Stimulated activated CD8-positive, alpha-beta memory T cell treated with anti-CD3 and anti-CD28 coated beads, Interleukin-12 subunit alpha, Interleukin-12 subunit beta, amount 100 ng/mL, for 24 hours (primary cell): ENCODE data around the gene MICU2.
"Not testable (repeated sequence)": the region's sequence is repeated elsewhere in the genome, so short reads cannot be mapped to it uniquely, and the experiment has no call there.

ENCODE experiments used
- DNase-seq: peaks from one replicate; pipeline ENCODE4 v3.0.0-alpha.2; 2020; ENCODE audit errors: extremely low read depth

Gene MICU2

DNA sequence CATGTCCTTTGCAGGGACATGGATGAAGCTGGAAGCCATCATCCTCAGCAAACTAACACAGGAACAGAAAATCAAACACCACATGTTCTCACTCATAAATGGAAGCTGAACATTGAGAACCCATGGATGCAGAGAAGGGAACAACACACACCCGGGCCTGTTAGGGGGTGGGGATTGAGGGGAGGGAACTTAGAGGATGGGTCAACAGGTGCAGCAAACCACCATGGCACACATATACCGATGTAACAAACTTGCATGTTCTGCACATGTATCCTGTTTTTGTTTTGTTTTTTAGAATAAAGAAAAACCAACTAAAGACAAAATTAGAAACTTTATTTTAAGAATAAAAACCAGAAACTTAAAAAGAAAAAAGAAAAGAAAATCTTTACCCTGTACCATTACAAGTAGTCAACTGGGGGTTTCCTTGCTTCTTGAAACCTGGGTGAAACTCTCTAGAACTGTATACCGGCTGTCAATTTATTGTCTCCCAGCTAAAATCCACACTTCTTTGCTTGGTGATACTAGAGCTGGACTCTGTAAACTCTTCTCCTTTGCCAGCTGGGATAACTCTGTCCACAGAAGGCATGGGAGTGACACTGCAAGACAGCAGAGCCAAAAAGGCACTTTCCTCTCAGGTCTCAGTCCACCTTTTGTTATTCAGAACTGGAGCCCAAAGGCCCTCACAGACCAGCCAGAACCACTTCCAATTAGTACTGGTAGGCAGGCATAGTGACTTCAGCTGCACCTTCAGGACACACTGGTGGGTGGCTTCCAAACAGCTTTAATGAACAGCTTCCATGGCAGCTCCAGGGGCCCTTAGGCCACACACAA is 9.0 kb downstream of the MICU2 start:
- no peak for DNase-seq

DNA sequence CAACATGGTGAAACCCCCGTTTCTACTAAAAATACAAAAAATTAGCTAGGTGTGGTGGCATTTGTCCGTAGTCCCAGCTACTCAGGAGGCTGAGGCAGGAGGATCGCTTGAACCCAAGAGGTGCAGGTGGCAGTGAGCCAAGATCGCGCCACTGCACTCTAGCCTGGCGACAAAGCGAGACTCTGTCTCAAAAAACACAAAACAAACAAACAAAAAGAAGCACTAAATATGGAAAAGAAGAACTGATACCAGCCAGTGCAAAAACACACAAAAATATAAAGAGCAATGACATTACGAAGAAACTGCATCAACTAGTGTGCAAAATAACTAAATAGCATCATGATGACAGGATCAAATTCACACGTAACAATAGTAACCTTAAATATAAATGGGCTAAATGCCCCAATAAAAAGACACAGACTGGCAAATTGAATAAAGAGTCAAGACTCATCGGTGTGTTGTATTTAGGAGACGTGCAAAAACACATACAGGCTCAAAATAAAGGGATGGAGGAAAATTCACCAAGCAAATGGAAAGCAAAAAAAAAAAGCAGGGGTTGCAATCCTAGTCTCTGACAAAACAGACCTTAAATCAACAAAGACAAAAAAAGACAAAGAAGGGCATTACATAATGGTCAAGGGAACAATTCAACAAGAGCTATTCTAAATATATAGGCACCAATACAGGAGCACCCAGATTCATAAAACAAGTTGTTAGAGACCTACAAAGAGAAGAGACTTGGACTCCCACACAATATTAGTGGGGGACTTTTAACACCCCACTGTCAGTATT is 13.1 kb downstream of the MICU2 start:
- not testable (repeated sequence) for DNase-seq

DNA sequence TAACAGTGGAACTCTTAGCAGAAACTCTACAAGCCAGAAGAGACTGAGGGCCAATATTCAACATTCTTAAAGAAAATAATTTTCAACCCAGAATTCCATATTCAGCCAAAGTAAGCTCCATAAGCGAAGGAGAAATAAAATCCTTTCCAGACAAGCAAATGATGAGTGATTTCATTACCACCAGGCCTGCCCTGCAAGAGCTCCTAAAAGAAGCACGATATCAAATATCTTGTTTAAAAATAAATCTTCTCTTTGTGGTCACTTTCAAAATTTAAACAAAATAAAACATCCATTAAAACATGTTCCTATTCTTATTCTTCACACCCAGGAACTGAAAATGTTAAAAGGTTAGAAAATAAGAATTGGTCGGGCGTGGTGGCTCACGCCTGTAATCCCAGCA is 13.7 kb downstream of the MICU2 start:
- no peak for DNase-seq

DNA sequence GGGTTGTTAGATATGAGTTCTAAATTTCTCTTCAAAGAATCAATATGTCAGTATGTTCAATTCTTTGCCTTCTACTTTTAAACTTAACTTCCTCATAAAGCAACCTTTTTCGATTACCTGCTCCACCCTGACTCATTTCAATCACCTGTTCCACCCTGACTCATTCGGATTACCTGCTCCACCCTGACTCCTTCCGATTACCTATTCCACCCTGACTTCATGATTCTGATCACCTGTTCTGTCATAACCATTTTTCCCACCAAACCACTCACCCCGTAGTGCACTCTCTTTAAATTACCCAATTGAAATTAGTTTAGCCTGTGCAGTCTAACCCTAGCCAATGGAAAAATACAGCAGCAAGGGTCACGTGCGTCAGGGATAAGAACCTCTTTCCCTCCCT is 14.5 kb downstream of the MICU2 start:
- not testable (repeated sequence) for DNase-seq

DNA sequence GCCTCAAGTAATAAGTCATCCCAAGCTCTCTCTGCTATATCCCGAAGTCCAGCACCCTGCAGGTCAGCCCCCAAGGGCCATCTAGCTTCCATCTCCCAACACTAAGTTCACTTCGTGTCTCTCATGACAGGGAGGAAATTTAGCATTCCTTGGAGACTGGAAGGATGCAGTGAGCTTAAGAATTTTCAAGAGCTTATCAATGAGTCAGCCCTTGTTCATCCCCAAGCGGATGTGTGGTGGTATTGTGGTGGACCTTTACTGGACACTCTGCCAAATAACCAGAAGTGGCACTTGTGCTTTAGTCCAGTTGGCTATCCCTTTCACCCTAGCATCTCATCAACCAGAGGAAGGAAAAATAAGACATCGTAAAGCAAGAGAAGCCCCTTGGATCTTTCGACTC is 15.6 kb downstream of the MICU2 start:
- DNase-seq: not testable (repeated sequence)

DNA sequence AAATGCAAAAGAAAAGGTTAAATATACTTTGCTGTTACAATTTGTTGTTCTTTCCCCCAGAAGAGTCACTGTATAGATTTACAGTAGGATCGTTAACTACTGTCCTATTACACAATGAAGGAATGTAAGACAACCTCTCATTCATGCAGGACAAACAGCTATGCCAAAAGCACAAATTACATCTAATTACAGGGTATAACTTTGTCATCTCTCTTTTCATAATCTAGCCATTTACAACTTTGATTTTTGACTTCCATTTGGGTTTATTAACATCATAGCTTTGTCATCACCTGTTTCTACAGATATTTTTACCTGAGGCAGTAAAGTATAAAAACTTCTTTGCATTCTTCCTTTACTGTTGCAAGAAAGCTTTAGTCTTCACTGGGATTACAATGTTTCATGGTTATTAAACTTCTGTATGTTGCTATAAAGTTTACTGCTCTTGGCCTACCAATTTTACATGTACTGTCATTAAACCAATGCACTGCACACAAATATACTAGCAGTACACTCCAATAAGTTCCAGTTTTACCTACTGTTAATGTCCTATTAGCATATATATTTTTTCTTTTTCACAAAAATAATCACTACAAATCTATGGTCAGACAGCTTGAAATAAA is 18.9 kb downstream of the MICU2 start:
- DNase-seq: no peak

DNA sequence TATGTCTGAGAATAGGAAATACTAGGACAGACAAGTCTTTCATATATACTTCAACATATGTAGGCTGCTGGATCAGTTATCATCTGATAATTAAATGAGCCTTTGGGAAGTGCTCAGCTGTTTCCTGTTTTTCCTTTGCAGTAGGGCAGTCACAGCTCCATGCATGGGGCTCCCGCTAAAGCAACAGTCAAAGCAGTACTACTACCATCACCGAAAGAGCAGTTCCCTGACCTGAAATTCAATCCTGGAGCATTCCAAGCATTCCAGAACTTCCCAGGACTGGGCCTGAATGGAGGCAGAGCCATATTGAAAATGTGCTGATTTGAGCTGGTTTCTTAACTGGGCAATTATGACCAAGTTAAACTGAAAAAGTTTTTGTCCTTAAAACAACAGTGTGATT is 20.5 kb downstream of the MICU2 start:
- DNase-seq: no peak

DNA sequence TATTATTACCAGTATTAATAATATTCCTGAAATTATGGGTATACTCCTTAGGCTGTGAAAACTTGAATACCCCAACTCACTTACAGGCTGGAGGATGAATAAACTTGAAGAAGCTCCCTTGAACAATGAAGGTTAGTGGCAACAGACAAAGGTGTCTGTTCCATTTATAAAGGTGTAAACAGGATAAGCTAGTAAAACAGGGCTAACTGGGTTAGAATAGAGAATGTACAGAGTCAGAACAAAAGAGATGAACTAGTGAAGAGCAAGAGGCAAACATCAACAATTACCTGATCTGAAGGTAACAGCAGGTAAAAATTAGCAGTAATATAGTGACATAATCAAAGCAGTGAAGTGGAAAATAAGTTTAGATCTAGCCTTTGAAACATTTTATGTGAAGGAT is 23.2 kb downstream of the MICU2 start:
- no peak for DNase-seq

DNA sequence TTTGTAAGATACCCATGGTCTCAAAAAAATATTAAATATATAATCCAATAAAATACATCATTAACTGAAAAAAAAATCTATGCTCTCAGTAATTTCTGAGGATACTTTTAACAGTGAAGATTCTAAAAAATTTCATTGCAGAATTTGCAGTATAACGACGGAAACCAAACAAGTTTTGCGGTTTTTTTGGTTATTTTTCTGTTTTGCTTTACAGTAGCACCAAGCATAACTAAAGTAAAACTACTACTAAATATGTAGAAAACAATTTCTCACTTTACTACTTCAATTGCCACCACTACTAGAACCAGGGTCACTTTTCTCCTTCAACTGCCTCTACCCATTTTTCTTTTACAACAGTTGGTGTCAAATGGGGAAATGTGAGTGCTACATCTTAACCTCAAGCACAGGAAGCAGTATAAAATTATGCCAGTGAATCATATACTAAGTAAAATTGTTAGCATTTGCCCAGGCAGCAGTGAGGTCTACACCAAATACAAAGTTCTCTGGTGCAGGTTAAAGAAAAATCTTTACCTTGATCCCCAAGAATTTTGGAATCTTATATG is 24.1 kb downstream of the MICU2 start:
- DNase-seq: no peak

DNA sequence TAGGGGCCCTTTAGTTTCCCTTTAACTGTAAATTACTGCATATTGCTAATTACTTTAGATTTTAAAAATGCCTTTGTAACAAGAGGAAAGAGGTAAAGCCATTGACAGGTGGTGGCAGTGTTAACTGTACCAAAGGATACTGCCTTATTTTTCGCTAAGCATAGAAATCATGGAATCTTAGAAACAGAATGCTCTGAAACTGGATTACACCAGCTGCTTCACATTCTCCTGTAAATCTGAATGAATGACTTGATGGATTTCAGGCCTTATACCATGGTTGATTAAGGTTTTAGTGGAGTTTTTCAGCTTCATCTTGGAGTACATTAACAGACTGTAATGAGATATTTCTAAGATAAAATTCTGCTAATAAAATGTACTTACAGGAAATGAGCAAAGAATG is 25.2 kb downstream of the MICU2 start:
- DNase-seq: no peak

DNA sequence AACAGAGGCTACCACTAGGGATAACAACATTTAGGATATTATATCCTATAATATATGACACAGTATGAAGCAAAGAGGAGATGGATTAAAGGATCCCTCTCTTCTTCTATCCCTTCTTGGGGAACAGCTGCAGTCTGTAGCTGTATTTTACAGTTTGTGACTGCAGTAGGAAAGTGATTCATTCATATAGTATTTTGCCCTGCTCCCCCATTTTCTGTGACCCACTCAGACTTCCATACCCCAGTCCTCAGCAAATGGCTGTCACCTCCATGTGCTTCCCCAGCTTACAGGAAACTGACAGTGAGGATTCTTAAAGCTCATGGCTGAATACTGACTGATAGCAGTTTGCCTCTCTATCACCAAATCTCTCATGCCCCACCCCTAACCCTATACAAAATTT is 27.5 kb downstream of the MICU2 start:
- no peak for DNase-seq

DNA sequence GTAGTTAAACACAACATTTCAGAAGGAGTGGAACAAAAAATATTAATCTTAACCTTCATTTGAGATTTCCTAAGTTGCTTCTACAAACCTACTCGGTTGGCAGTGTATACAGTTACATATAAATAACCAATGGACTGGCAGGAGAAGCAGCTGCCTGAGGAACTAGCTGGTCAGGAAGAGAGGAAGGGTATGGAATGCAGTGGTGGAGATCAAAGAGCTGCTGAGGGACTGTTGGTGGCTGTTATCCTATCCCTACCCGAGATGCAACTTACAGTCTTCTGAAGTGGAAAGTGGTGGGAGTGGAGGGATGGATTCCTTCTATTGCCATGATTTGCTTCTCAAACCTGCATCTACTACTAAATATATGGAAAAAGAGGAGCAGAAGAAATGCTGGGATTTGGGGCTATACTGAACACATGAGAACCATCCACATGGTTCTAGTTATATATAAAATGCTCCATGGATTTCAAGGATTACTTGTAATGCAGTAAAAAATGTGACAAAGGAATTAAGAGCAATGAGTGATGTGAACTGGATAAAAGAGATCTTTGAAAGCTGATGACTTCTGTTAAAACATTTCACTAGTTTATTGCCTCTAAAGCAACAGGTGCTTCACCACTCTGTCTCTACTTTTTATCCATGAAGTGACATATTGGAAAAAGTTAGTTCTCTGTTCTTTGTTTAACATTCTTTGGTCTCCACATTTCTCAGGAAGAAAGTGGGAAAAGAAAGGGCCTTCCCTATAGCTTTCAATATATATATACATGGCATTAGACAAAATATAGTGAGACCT is 29.9 kb downstream of the MICU2 start:
- no peak for DNase-seq

DNA sequence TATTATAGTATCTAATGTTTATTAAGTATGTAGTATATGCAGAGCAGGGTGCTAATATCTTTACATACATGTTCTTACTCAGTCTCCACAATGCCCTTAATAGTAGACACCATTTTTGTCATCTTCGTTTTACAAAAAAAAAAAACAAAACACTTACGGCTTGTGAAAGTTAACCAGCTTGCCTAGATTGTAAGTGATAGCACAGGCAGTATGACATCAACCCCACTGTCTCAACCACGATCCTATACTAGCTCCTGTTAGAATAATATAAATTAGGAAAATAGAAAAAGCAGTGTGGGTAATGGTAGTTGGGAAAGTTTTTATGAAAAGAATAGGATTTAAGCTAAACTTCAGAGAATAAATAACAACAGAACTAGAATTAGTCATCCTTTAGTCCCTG is 34.3 kb downstream of the MICU2 start:
- DNase-seq: no peak

DNA sequence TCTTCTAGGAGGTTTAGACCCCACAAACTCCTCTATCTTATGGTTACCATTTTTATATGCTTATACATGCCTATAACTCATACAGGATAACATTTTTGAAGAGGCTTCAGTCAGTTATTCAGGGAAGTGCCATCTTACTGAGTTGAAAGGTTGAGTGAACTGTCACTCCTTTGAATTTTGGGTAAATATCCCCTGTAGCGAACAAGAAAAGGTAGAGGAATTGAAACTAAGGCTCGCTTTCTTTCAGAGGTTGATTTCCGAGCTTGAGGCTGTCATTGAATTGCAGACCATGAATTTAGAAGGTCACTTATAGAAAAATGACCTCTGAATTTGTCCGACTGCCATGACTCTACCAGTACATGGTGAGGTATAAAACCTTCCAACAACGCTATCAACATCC is 35.1 kb downstream of the MICU2 start:
- DNase-seq: no peak

DNA sequence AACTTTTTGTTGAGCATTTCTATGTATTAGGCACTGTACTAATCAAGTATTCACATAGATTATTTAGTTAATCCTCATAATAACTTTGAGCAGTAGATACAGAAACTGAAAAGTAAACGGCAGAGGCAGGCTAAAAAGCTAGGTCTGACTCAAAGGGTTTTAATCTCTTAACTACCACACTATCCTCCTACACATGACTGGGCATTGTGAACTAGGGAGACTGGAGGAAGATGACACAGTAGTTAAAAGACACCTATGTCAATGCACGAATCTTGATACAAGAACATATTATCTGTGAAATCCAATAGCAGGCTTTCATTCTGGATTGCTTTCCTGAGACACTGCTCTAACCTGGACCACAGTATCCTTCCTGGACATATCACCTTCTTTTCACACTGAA is 36.3 kb downstream of the MICU2 start:
- no peak for DNase-seq

DNA sequence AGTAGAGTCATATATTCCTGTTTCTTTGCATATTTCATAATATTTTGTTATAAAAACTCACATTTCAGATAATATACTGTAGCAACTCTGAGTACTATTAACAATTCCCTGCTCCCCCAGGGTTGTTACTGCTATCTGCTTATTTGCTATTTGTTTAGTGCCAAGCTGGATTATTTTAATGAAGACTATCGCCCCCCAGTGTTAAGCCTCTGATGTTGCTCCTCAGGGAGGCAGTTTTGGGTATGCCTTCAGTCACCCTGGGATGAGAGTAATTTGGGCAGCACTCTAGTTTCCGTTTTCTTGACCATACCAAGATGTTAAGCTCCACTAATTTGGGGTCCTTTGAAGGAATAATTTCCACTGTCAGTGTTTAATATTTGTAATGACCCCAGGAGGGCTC is 46.0 kb downstream of the MICU2 start:
- DNase-seq: no peak

DNA sequence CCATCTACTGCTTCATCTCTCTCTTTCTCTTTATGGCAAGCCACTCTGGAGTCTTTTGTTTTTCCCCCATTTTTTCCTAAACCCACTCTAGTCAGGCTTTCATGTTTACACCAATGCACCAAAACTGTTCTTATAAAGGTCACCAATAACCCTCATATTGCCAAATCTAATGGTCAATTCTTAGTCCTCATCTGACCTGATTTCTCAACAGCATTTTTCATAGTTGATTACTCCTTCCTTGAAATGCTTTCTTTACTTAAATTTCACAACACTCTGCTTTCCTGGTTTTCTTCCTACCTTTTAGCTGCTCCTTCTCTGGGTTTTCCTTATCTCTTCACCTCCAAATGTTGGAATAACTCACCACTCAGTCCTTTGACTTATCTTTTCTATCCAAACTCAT is 47.9 kb downstream of the MICU2 start:
- DNase-seq: no peak

DNA sequence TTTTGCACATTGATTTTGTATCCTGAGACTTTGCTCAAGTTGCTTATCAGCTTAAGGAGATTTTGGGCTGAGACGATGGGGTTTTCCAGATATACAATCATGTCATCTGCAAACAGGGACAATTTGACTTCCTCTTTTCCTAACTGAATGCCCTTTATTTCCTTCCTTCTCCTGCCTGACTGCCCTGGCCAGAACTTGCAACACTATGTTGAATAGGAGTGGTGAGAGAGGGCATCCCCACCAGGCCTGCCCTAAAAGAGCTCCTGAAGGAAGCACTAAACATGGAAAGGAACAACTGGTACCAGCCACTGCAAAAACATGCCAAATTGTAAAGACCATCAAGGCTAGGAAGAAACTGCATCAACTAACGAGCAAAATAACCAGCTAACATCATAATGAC is 50.7 kb downstream of the MICU2 start:
- DNase-seq: not testable (repeated sequence)

DNA sequence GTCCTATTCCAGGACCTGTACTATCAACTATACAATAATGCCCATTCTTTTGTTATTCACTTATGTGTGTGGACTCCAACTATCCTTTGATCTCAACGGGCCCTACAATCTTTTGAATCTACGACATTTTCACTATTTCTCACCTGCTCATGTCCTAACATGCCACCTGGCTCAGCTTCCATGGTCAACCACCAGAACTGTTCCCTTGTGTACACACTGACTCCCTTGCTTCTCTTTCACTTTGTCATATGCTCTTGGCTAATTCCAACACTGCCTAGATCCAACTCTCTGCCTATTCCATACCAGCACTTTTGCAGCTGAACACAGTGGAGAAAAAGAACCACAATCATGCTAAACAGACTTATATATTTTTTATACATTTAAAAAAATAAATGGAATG is 53.1 kb downstream of the MICU2 start:
- no peak for DNase-seq

DNA sequence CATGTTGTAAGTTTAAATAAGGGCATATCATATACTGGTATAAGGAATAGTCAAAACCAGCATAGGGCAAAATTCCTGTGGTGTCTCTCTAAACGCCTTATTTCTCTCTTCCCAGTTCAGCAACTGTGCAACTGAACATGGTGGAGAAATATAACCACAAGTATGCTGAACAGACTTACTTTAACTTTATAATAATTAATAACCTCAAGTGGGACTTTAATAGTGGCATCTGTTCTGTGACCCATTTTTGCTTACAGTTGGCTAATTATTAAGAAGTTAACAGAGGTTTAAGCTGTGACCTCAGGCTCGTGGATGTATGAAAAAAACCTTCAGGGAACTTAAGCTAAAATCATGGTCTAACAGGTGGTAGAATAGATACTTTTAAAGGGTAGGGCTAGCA is 54.3 kb downstream of the MICU2 start:
- no peak for DNase-seq

DNA sequence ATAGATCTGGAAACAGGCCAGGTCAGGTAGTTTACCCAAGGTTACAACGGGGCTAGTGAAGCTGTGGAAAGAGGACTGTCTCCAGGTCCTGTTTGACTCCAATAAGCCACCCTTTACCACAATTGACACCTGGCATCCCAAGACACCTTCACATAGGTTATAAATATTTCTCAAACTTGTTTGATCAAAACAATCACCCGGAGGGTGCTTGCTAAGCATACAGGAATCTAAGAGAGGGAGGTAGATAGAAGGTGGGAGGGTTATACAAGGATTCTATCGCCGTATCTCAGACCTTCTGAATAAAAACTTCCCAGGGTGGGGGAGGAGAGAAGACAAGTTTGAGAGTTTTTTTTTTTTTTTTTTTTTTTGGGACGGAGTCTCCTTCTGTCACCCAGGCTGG is 55.4 kb downstream of the MICU2 start:
- DNase-seq: no peak

DNA sequence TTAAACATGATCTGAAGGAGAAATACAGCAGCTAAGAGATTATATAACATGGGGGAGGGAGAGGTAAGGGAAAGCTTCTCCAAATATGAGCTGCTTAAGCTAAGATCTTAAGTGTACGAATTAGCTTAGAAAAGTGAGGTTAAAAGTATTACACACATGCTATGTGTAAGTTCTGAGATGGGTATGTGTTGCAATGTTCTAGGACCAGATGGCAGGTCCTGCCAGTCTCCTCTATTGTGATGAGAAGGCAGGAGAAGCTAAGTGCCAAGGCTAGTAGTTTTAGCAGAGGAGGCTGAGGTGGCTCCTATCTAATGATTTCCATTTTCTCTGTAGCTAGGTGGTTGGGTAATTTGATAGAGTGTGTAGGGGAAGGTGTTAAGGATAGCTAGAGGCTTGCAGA is 57.6 kb downstream of the MICU2 start:
- DNase-seq: no peak
